Lung (tissue), 12 donors: Measurements from ENCODE around the gene ZNF827. TPM values are rescaled to one million over a fixed set of nuclear protein-coding genes. Genes with fewer than 3 reads are reported as not detected.

Experiments
- ATAC-seq: fragments of 200-7000 bp; cut with Tn5 transposase; one replicate; pipeline ENCODE4 v1.9.1; 2020; ENCODE audit warnings: moderate number of reproducible peaks; ENCODE audit not compliant: insufficient read depth, low FRiP score
- DNase-seq, 3 donors: peaks; one replicate each; pipeline ENCODE4 v3.0.0-alpha.2; 2013 to 2017
- H3K27ac ChIP-seq, 2 donors: one replicate each; pipeline ENCODE4 v1.5.1; 2013; ENCODE audit warnings: mild to moderate bottlenecking in 2 of 2, moderate library complexity in 2 of 2, control low read depth in 1 of 2, inconsistent platforms in 1 of 2, low read depth in 1 of 2, low read length in 1 of 2
- H3K27me3 ChIP-seq, 3 donors: one replicate each; pipeline ENCODE4 v1.5.1; 2013; ENCODE audit warnings: low read length in 2 of 3; ENCODE audit not compliant: control insufficient read depth in 3 of 3, insufficient read depth in 3 of 3
- H3K36me3 ChIP-seq, 4 donors: one replicate each; pipeline ENCODE4 v1.5.1; 2013; ENCODE audit warnings: low read length in 4 of 4, mild to moderate bottlenecking in 1 of 4, moderate library complexity in 1 of 4; ENCODE audit not compliant: control insufficient read depth in 4 of 4, insufficient read depth in 4 of 4
- H3K4me1 ChIP-seq, 5 donors: one replicate each; pipeline ENCODE4 v1.5.1; 2013; ENCODE audit warnings: low read length in 5 of 5, mild to moderate bottlenecking in 2 of 5, moderate library complexity in 1 of 5; ENCODE audit not compliant: control insufficient read depth in 5 of 5, insufficient read depth in 5 of 5
- H3K4me3 ChIP-seq: one replicate; pipeline ENCODE4 v1.5.1; 2013; ENCODE audit warnings: mild to moderate bottlenecking, control low read depth, moderate library complexity
- H3K9ac ChIP-seq, 2 donors: one replicate each; pipeline ENCODE4 v1.5.1; 2013; ENCODE audit warnings: low read length in 2 of 2, control low read depth in 1 of 2; ENCODE audit not compliant: insufficient read depth in 1 of 2
- H3K9me3 ChIP-seq, 4 donors: one replicate each; pipeline ENCODE4 v1.5.1; 2013; ENCODE audit warnings: low read length in 3 of 4, mild to moderate bottlenecking in 1 of 4, moderate library complexity in 1 of 4; ENCODE audit not compliant: control insufficient read depth in 4 of 4, insufficient read depth in 3 of 4
- CTCF ChIP-seq: IDR thresholded peaks from 2 replicates; pipeline ENCODE4 v1.5.1; 2012; ENCODE audit warnings: mild to moderate bottlenecking; ENCODE audit errors: control extremely low read depth, extremely low read depth
- WGBS, 2 donors: extraction: QIAGEN DNeasy Blood & Tissue Kit; methylation state at CpG; one replicate each; pipeline ENCODE4 v1.1.7; 2013; 5-methylcytosine and 5-hydroxymethylcytosine counted together
- polyA plus RNA-seq, 2 donors: library from polyadenylated mRNA; stranded (reverse); fragments of 200-250 nt; gene quantifications; one replicate each; pipeline ENCODE4 v1.2.1, GENCODE V29; 2013
- total RNA-seq, 2 donors: library from RNA; depleted of rRNA in 1 of 2; stranded (reverse); fragments of >200 nt in 1 of 2; gene quantifications; one replicate each; pipeline ENCODE4 v1.2.1, GENCODE V29; 2014 to 2021
- donor health status: control.
- donor health status: control.
- donor health status: Bipolar disorder and iron deficiency.
- donor health status: healthy.
- donor health status: DM: yes; HTN: yes; CAD: no.

ZNF827 gene
- total and polyA plus RNA-seq, 4 donors: 2.7 to 27.4 (median 8.2) TPM

- peak overlapping the region; percentile 50 to 93 for H3K9ac ChIP-seq
- H3K9me3 ChIP-seq: no peaks in the 10 kb centered on the region
- no peak for TF ChIP-seq CTCF
- H3K4me1 ChIP-seq: peaks cover 2 to 34% (median 6%) of the 10 kb centered on the region in 5 donors
- H3K4me3 ChIP-seq: peak overlapping the region; percentile 58
- no peaks in the 10 kb centered on the region for H3K36me3 ChIP-seq
- 6 to 9% methylated on average over 18 of the region's 18 CpGs for WGBS, 2 donors
- ATAC-seq (no peak), DNase-seq (peak; percentile 53 to 72 (median 66))
- no peaks in the 10 kb centered on the region for H3K27me3 ChIP-seq
- peak overlapping the region; percentile 91 to 95 for H3K27ac ChIP-seq
Observed at GRCh38 chr4:145935253-145936141, 3.1 kb downstream of the ZNF827 start.

GRCh38 chr4:145934434-145935047, 4.1 kb downstream of the ZNF827 start:
- H3K27ac ChIP-seq: peak overlapping the region in 1 of 2 donors; percentile 95
- peak overlapping the region in 1 of 2 donors; percentile 57 for H3K9ac ChIP-seq
- peaks cover 2 to 36% (median 10%) of the 10 kb centered on the region in 5 donors for H3K4me1 ChIP-seq
- no peak for TF ChIP-seq CTCF
- no peak for ATAC-seq
- peak in 1 of 3 donors; percentile 36 for DNase-seq
- H3K9me3 ChIP-seq: no peaks in the 10 kb centered on the region
- H3K27me3 ChIP-seq: no peaks in the 10 kb centered on the region
- WGBS, 2 donors: 70 to 72% methylated on average over 3 of the region's 3 CpGs
- no peaks in the 10 kb centered on the region for H3K36me3 ChIP-seq
- no peak overlapping the region for H3K4me3 ChIP-seq

- H3K9me3 ChIP-seq: no peaks in the 10 kb centered on the region
- no peak overlapping the region for H3K27ac ChIP-seq
- ATAC-seq: no peak
- no peaks in the 10 kb centered on the region for H3K27me3 ChIP-seq
- no peak for DNase-seq
- no peak overlapping the region for H3K9ac ChIP-seq
- no peak for TF ChIP-seq CTCF
- no peaks in the 10 kb centered on the region for H3K36me3 ChIP-seq
- WGBS, 2 donors: 83 to 87% methylated on average over 2 of the region's 2 CpGs
- no peak overlapping the region for H3K4me3 ChIP-seq
- H3K4me1 ChIP-seq: peaks cover 0 to 30% (median 10%) of the 10 kb centered on the region in 5 donors
Observed at GRCh38 chr4:145933134-145933533, 5.5 kb downstream of the ZNF827 start.
